Right cardiac atrium (tissue), 5 donors: ENCODE data around the gene NISCH. TPM values are rescaled to one million over a fixed set of nuclear protein-coding genes. Genes with fewer than 3 reads are reported as not detected.

ENCODE experiments used
- ATAC-seq, 2 donors: fragments of 200-7000 bp; cut with Tn5 transposase; one replicate each; pipeline versions ENCODE4 v1.8.0 to v1.9.1; 2020; ENCODE audit warnings: moderate library complexity in 2 of 2, mild to moderate bottlenecking in 1 of 2
- DNase-seq, 3 donors: peaks; one replicate each; pipeline ENCODE4 v3.0.0-alpha.2; 2020
- H3K27ac ChIP-seq: one replicate; pipeline ENCODE4 v1.5.1; 2013; ENCODE audit warnings: mild to moderate bottlenecking, low read length, control low read depth, moderate library complexity
- H3K27me3 ChIP-seq: one replicate; pipeline ENCODE4 v1.6.1; 2013; ENCODE audit not compliant: control insufficient read depth, insufficient read depth
- H3K4me1 ChIP-seq: one replicate; pipeline ENCODE4 v1.6.1; 2013; ENCODE audit warnings: low read length; ENCODE audit not compliant: control insufficient read depth, insufficient read depth
- H3K4me3 ChIP-seq: one replicate; pipeline ENCODE4 v1.5.1; 2013; ENCODE audit warnings: low read length, control low read depth
- H3K9me3 ChIP-seq: one replicate; pipeline ENCODE4 v1.6.1; 2013; ENCODE audit warnings: low read length; ENCODE audit not compliant: control insufficient read depth
- WGBS: extraction: QIAGEN DNeasy Blood & Tissue Kit; methylation state at CpG from one replicate; pipeline ENCODE4 v1.1.7; 2013; 5-methylcytosine and 5-hydroxymethylcytosine counted together
- intact Hi-C, 4 donors: fragments of 100-400 bp; cut with DNase I; formaldehyde crosslinking; loops; one replicate each; pipeline versions ENCODE4 v1.11.0 to v1.14.0; 2022 to 2023
- polyA plus RNA-seq: library from polyadenylated mRNA; stranded (reverse); fragments of 200-250 nt; gene quantifications from one replicate; pipeline ENCODE4 v1.2.3, GENCODE V29; 2013
- total RNA-seq, 4 donors: library from RNA; stranded (reverse); fragmentation: NEBNext Ultra II Directional; extraction: Animal tissue kit (Norgen Biotek cat#: 25700); gene quantifications; one replicate each; pipeline ENCODE4 v1.2.1, GENCODE V29; 2021
- donor health status: healthy with polysubstance abuse.
- donor health status: DM: no; HTN: yes; CAD: no.
- donor health status: DM: no; HTN: no; CAD: no.
- donor health status: DM: no; HTN: yes; CAD: no; lungs with severe emphysema.
- donor health status: DM: yes; HTN: yes; CAD: no.

Gene NISCH
- total and polyA plus RNA-seq, 5 donors: 31.2 to 59.2 (median 50.7) TPM

- intact Hi-C loops: loop anchor here in 2 of 4 donors (5.0 kb wide), 1 partner anchor 66 kb away; no protein-coding TSS in a partner anchor
- 61% methylated on average over 7 of the region's 7 CpGs for WGBS
- Histone ChIP-seq H3K9me3 (no peaks in the 10 kb centered on the region), H3K27ac (peak overlapping the region; percentile 0), H3K4me1 (peaks cover 10% of the 10 kb centered on the region), H3K27me3 (no peaks in the 10 kb centered on the region), H3K4me3 (peak overlapping the region; percentile 65)
- ATAC-seq (no peak), DNase-seq (no peak)
Measured at GRCh38 chr3:52537726-52538421, 82.5 kb downstream of the NISCH start.

- Histone ChIP-seq H3K27ac (no peak overlapping the region), H3K4me3 (no peak overlapping the region), H3K9me3 (no peaks in the 10 kb centered on the region), H3K27me3 (no peaks in the 10 kb centered on the region), H3K4me1 (peaks cover 10% of the 10 kb centered on the region)
- WGBS: 83% methylated on average over 5 of the region's 5 CpGs
- no peak for DNase-seq
- intact Hi-C loops: loop anchor here in 2 of 4 donors (5.0 kb wide), 1 partner anchor 67 kb away; no protein-coding TSS in a partner anchor
- ATAC-seq: no peak
Measured at GRCh38 chr3:52539010-52539653, 83.7 kb downstream of the NISCH start.

- 76% methylated on average over 2 of the region's 2 CpGs for WGBS
- no peak overlapping the region for H3K27ac ChIP-seq
- no peaks in the 10 kb centered on the region for H3K27me3 ChIP-seq
- intact Hi-C loops: loop anchor here in 1 of 4 donors (5.0 kb wide), 1 partner anchor 69 kb away; no protein-coding TSS in a partner anchor
- no peak overlapping the region for H3K4me3 ChIP-seq
- DNase-seq: no peak
- ATAC-seq: no peak
- H3K4me1 ChIP-seq: peaks cover 10% of the 10 kb centered on the region
- H3K9me3 ChIP-seq: no peaks in the 10 kb centered on the region
Measured at GRCh38 chr3:52541050-52541449, 85.6 kb downstream of the NISCH start.

Other genes starting within 250 kb of the NISCH start
- under 1 TPM; 0.09 to 0.24 (median 0.20) TPM for gene TLR9, start 230.0 kb upstream of the NISCH start, total RNA-seq
- gene TLR9, start 230.0 kb upstream of the NISCH start, polyA plus RNA-seq: 0.05 TPM
- gene TWF2, start 216.4 kb upstream of the NISCH start, total RNA-seq: 10 to 100 TPM; 32.0 to 70.0 (median 45.0) TPM
- 56.5 TPM for gene TWF2, start 216.4 kb upstream of the NISCH start, polyA plus RNA-seq
- gene PPM1M, start 209.8 kb upstream of the NISCH start, total RNA-seq: 10 to 100 TPM; 11.3 to 16.3 (median 14.7) TPM
- 9.5 TPM for gene PPM1M, start 209.8 kb upstream of the NISCH start, polyA plus RNA-seq
- 10 to 100 TPM; 61.0 to 65.5 (median 63.2) TPM for gene WDR82, start 177.0 kb upstream of the NISCH start, total RNA-seq
- gene WDR82, start 177.0 kb upstream of the NISCH start, polyA plus RNA-seq: 36.9 TPM
- 1 to 10 TPM; 4.2 to 7.5 (median 6.3) TPM for gene GLYCTK, start 167.8 kb upstream of the NISCH start, total RNA-seq
- gene GLYCTK, start 167.8 kb upstream of the NISCH start, polyA plus RNA-seq: 8.1 TPM
- gene DNAH1, start 139.3 kb upstream of the NISCH start, total RNA-seq: 1 to 10 TPM; 3.0 to 4.0 (median 3.7) TPM
- 2.6 TPM for gene DNAH1, start 139.3 kb upstream of the NISCH start, polyA plus RNA-seq
- gene BAP1, start 45.6 kb upstream of the NISCH start, total RNA-seq: 10 to 100 TPM; 48.4 to 59.1 (median 55.9) TPM
- gene BAP1, start 45.6 kb upstream of the NISCH start, polyA plus RNA-seq: 43.0 TPM
- 10 to 100 TPM; 15.9 to 28.5 (median 18.3) TPM for gene PHF7, start 44.9 kb upstream of the NISCH start, total RNA-seq
- 10.9 TPM for gene PHF7, start 44.9 kb upstream of the NISCH start, polyA plus RNA-seq
- 10 to 100 TPM in 1 of 4 donors, 1 to 10 TPM in 3; 4.7 to 13.1 (median 8.3) TPM for gene SEMA3G, start 10.5 kb upstream of the NISCH start, total RNA-seq
- 11.2 TPM for gene SEMA3G, start 10.5 kb upstream of the NISCH start, polyA plus RNA-seq
- gene TNNC1, start 1.6 kb upstream of the NISCH start, total RNA-seq: 1,000 to 10,000 TPM; 2,349 to 3,477 (median 2,851) TPM
- gene TNNC1, start 1.6 kb upstream of the NISCH start, polyA plus RNA-seq: 6,305 TPM
- gene STAB1, start 39.7 kb downstream of the NISCH start, total RNA-seq: 100 to 1,000 TPM in 2 of 4 donors, 10 to 100 TPM in 2; 91.9 to 159 (median 101) TPM
- gene STAB1, start 39.7 kb downstream of the NISCH start, polyA plus RNA-seq: 69.5 TPM
- 100 to 1,000 TPM; 123 to 223 (median 154) TPM for gene NT5DC2, start 78.3 kb downstream of the NISCH start, total RNA-seq
- 322 TPM for gene NT5DC2, start 78.3 kb downstream of the NISCH start, polyA plus RNA-seq
- gene UQCC5, start 81.0 kb downstream of the NISCH start, total RNA-seq: 10 to 100 TPM; 52.4 to 64.2 (median 62.4) TPM
- 97.3 TPM for gene UQCC5, start 81.0 kb downstream of the NISCH start, polyA plus RNA-seq
- gene PBRM1, start 230.3 kb downstream of the NISCH start, total RNA-seq: 10 to 100 TPM; 51.4 to 56.8 (median 55.6) TPM
- 10.0 TPM for gene PBRM1, start 230.3 kb downstream of the NISCH start, polyA plus RNA-seq
- gene GNL3, start 230.4 kb downstream of the NISCH start, total RNA-seq: 10 to 100 TPM; 25.2 to 43.9 (median 29.1) TPM
- gene GNL3, start 230.4 kb downstream of the NISCH start, polyA plus RNA-seq: 27.7 TPM